Measurements from ENCODE around the gene LMO2. TPM values are rescaled to one million over a fixed set of nuclear protein-coding genes. Genes with fewer than 3 reads are reported as not detected.

The LMO2 gene
- total RNA-seq, 1 experiment from 2014 or later, result 0.64 TPM

DNA sequence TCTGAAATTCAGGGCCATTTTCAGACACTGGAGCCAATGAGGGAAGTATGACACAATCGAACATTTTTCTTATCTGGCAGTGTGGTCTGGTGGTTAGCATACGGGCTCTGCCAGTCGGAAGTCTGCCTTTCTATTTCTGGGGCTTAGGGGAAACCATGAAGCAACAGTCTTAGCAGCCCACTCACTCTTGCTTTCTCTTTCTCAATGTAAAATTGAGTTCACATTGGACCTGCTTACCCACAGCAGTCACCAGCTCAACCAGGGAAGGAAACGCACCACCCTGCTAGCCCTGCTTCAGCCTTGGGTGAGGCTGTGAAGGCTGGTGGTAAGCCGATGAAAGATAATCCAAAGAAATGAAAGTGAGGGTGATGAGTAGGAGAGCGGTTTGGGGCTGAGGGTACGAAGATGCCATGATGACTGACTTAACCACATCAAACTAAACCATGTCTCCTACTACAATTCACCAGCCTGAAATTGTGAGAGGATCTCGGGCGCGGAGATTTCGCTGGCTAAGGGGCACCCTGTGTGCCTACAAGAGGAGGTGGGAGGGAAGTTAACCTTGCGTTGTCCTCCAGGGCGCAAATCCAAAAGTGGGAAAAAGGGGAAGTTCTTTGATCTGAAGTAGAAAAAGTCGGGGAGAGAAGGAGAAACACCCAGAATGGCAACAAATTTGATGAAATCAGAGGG, 2.0 kb upstream of the LMO2 start:
- Histone ChIP-seq H3K4me1 (ENCODE audit: control insufficient read depth, insufficient read depth, low read length) (no peaks in the 10 kb centered on the region), H3K27me3 (ENCODE audit: control insufficient read depth, insufficient read depth, low read length) (no peaks in the 10 kb centered on the region; the same call in 1 of the 2 replicates), H3K27ac (ENCODE audit: low read length) (no peak overlapping the region), H3K36me3 (ENCODE audit: control insufficient read depth, insufficient read depth, low read length) (no peaks in the 10 kb centered on the region), H3K9me3 (ENCODE audit: control insufficient read depth, insufficient read depth, low read depth, low read length) (no peaks in the 10 kb centered on the region), H3K4me3 (ENCODE audit: low read depth in 2 of 2, low read length in 2 of 2) (no peak overlapping the region)
- TF ChIP-seq TCF7L2 (IDR thresholded peaks at IDR 0.05; ENCODE audit: low read depth, low read length), result no peak
- no peak for TF ChIP-seq SIN3A (IDR thresholded peaks at IDR 0.05; ENCODE audit: borderline replicate concordance, insufficient read depth, low read depth, low read length)
- TF ChIP-seq, protein P1, sequence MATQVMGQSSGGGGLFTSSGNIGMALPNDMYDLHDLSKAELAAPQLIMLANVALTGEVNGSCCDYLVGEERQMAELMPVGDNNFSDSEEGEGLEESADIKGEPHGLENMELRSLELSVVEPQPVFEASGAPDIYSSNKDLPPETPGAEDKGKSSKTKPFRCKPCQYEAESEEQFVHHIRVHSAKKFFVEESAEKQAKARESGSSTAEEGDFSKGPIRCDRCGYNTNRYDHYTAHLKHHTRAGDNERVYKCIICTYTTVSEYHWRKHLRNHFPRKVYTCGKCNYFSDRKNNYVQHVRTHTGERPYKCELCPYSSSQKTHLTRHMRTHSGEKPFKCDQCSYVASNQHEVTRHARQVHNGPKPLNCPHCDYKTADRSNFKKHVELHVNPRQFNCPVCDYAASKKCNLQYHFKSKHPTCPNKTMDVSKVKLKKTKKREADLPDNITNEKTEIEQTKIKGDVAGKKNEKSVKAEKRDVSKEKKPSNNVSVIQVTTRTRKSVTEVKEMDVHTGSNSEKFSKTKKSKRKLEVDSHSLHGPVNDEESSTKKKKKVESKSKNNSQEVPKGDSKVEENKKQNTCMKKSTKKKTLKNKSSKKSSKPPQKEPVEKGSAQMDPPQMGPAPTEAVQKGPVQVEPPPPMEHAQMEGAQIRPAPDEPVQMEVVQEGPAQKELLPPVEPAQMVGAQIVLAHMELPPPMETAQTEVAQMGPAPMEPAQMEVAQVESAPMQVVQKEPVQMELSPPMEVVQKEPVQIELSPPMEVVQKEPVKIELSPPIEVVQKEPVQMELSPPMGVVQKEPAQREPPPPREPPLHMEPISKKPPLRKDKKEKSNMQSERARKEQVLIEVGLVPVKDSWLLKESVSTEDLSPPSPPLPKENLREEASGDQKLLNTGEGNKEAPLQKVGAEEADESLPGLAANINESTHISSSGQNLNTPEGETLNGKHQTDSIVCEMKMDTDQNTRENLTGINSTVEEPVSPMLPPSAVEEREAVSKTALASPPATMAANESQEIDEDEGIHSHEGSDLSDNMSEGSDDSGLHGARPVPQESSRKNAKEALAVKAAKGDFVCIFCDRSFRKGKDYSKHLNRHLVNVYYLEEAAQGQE (IDR thresholded peaks at IDR 0.05; ENCODE audit: insufficient read depth in 1 of 2, low read depth in 2 of 2, low read length in 1 of 2), result no peak
- TF ChIP-seq, protein P2, sequence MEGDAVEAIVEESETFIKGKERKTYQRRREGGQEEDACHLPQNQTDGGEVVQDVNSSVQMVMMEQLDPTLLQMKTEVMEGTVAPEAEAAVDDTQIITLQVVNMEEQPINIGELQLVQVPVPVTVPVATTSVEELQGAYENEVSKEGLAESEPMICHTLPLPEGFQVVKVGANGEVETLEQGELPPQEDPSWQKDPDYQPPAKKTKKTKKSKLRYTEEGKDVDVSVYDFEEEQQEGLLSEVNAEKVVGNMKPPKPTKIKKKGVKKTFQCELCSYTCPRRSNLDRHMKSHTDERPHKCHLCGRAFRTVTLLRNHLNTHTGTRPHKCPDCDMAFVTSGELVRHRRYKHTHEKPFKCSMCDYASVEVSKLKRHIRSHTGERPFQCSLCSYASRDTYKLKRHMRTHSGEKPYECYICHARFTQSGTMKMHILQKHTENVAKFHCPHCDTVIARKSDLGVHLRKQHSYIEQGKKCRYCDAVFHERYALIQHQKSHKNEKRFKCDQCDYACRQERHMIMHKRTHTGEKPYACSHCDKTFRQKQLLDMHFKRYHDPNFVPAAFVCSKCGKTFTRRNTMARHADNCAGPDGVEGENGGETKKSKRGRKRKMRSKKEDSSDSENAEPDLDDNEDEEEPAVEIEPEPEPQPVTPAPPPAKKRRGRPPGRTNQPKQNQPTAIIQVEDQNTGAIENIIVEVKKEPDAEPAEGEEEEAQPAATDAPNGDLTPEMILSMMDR (IDR thresholded peaks at IDR 0.05), result no peak
- ChIA-PET CTCF (no interaction called here), POLR2A (interaction anchor here (0.6 kb wide), 1 partner anchor 51 kb away, joined by 3 read pairs; no protein-coding TSS in a partner anchor)
- in situ Hi-C loops (cut with HindIII; ENCODE audit: low pct_unique_long_range_greater_than_20kb, low sequenced_read_pairs), result no loop called here
- intact Hi-C loops (cut with micrococcal nuclease; ENCODE audit: unreplicated experiment), result no loop called here
- no TSS peak for BruUV-seq (replicated peaks)
- DNase-seq (ENCODE audit: low read depth, low spot score), result no peak
- no peak for ATAC-seq

DNA sequence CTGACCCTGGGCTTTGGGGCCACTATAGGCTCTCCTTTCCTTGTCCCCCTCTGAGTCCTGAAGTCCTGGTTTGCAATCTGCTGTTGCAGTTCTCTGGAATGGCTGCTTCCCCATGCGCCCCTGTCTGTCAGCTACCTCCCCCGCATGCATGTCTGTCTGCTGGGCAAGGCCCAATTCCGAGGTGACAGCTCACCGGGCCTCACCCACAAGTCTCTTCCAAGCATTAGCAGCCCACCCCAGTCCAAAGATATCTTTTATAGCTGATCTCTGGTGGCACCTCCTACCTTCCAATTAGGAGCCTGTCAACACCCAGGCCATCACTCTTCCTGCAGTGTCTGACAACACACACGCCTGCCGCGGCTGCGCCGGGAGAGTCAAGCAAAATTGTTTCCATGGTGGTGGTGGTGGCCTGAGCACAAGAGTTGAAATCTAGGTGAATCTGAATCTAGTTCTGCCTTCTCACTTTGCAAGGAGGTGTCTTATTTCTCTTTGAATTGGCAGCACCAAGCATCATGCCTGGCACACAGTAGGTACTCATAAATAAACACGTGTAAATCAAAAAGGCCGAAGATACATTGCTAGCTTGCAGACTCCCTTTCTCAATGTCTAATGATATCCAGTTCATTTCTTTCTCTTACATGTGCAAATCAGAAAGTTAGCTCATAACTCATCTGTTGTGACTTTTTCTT, 1.2 kb upstream of the LMO2 start:
- Histone ChIP-seq H3K36me3 (ENCODE audit: control insufficient read depth, insufficient read depth, low read length) (no peaks in the 10 kb centered on the region), H3K4me1 (ENCODE audit: control insufficient read depth, insufficient read depth, low read length) (no peaks in the 10 kb centered on the region), H3K4me3 (ENCODE audit: low read depth in 2 of 2, low read length in 2 of 2) (no peak overlapping the region), H3K27me3 (ENCODE audit: control insufficient read depth, insufficient read depth, low read length) (no peaks in the 10 kb centered on the region; the same call in 1 of the 2 replicates), H3K9me3 (ENCODE audit: control insufficient read depth, insufficient read depth, low read depth, low read length) (no peaks in the 10 kb centered on the region), H3K27ac (ENCODE audit: low read length) (no peak overlapping the region)
- CTCF ChIA-PET, result no interaction called here
- no peak for TF ChIP-seq POLR2AphosphoS5 (IDR thresholded peaks at IDR 0.05; ENCODE audit: low read depth, low read length)
- no peak for TF ChIP-seq TCF7L2 (IDR thresholded peaks at IDR 0.05; ENCODE audit: low read depth, low read length)
- TF ChIP-seq, protein P1 (IDR thresholded peaks at IDR 0.05; ENCODE audit: insufficient read depth in 1 of 2, low read depth in 2 of 2, low read length in 1 of 2), result no peak
- TF ChIP-seq, protein P2 (IDR thresholded peaks at IDR 0.05), result no peak
- TF ChIP-seq SIN3A (IDR thresholded peaks at IDR 0.05; ENCODE audit: borderline replicate concordance, insufficient read depth, low read depth, low read length), result no peak
- in situ Hi-C loops (cut with HindIII; ENCODE audit: low pct_unique_long_range_greater_than_20kb, low sequenced_read_pairs), result no loop called here
- POLR2A ChIA-PET, result no interaction called here
- no peak for ATAC-seq
- intact Hi-C loops (cut with micrococcal nuclease; ENCODE audit: unreplicated experiment), result no loop called here
- no TSS peak for BruUV-seq (replicated peaks)
- DNase-seq (ENCODE audit: low read depth, low spot score), result no peak
